Keratinocyte (primary cell): ENCODE measurements around the gene NPPA. TPM values are rescaled to one million over a fixed set of nuclear protein-coding genes. Genes with fewer than 3 reads are reported as not detected.

Experiments
- DNase-seq: peaks from one replicate; pipeline ENCODE4 v3.0.0-alpha.2; 2011; ENCODE audit warnings: low read depth, missing footprints, low spot score
- FAIRE-seq: peaks from 2 replicates; lab custom pipeline; 2011; peaks lifted over from hg19 to GRCh38; lab: Jason Lieb, UNC
- H2AFZ ChIP-seq: 2 replicates; pipeline ENCODE4 v1.6.0; 2012; ENCODE audit warnings: low read length, control low read depth, inconsistent platforms; ENCODE audit not compliant: control insufficient read depth
- H3K27ac ChIP-seq: 2 replicates; pipeline ENCODE4 v1.5.1; 2011; ENCODE audit warnings: low read length; ENCODE audit not compliant: control insufficient read depth, insufficient read depth
- H3K27me3 ChIP-seq: 3 replicates; pipeline ENCODE4 v1.6.0; 2011; ENCODE audit warnings: low read length; ENCODE audit not compliant: control insufficient read depth, insufficient read depth; ENCODE audit errors: extremely low read depth
- H3K36me3 ChIP-seq, 2 experiments: 2 replicates in 1 of 2; 3 replicates in 1 of 2; pipeline ENCODE4 v1.5.1; 2011; ENCODE audit warnings: low read length in 2 of 2, mild to moderate bottlenecking in 1 of 2; ENCODE audit not compliant: control insufficient read depth in 2 of 2, insufficient read depth in 2 of 2; ENCODE audit errors: extremely low read depth in 1 of 2
- H3K4me1 ChIP-seq: 3 replicates; pipeline ENCODE4 v1.5.1; 2011; ENCODE audit warnings: low read length; ENCODE audit not compliant: control insufficient read depth, insufficient read depth; ENCODE audit errors: extremely low read depth
- H3K4me2 ChIP-seq: 3 replicates; pipeline ENCODE4 v1.6.0; 2011; ENCODE audit warnings: low read depth, low read length; ENCODE audit not compliant: control insufficient read depth, insufficient read depth; ENCODE audit errors: extremely low read depth
- H3K4me3 ChIP-seq, 3 experiments: fragments of 200-600 bp in 1 of 3; sonication (generic) in 1 of 3; 2 replicates in 2 of 3; 3 replicates in 1 of 3; pipeline ENCODE4 v1.5.1; 2011 to 2016; ENCODE audit warnings: low read length in 3 of 3, mild to moderate bottlenecking in 3 of 3, control low read depth in 2 of 3, inconsistent platforms in 1 of 3, low read depth in 1 of 3, mixed read lengths in 1 of 3, mixed run types in 1 of 3, moderate library complexity in 1 of 3; ENCODE audit not compliant: control insufficient read depth in 2 of 3, insufficient read depth in 2 of 3; ENCODE audit errors: extremely low read depth in 1 of 3
- H3K79me2 ChIP-seq: 2 replicates; pipeline ENCODE4 v1.6.0; 2012; ENCODE audit warnings: low read length; ENCODE audit not compliant: control insufficient read depth, insufficient read depth
- H3K9ac ChIP-seq: 3 replicates; pipeline ENCODE4 v1.6.0; 2011; ENCODE audit warnings: low read length; ENCODE audit not compliant: control insufficient read depth, insufficient read depth; ENCODE audit errors: extremely low read depth
- H3K9me1 ChIP-seq: 3 replicates; pipeline ENCODE4 v1.6.0; 2011; ENCODE audit warnings: low read length; ENCODE audit not compliant: control insufficient read depth, insufficient read depth; ENCODE audit errors: extremely low read depth
- H3K9me3 ChIP-seq: 2 replicates; pipeline ENCODE4 v1.5.1; 2012; ENCODE audit warnings: low read depth, low read length; ENCODE audit not compliant: control insufficient read depth
- H4K20me1 ChIP-seq: 3 replicates; pipeline ENCODE4 v1.6.0; 2011; ENCODE audit warnings: low read length; ENCODE audit not compliant: control insufficient read depth, insufficient read depth; ENCODE audit errors: extremely low read depth
- EZH2 ChIP-seq: IDR thresholded peaks from one replicate; pipeline ENCODE4 v1.6.1; 2012; ENCODE audit warnings: inconsistent platforms, mild to moderate bottlenecking, low read length, moderate library complexity
- dilution Hi-C: fragments of 300-500 bp; cut with MboI; formaldehyde crosslinking; loops from one replicate; pipeline ENCODE4 v1.7.0; 2020; ENCODE audit warnings: low sequenced_read_pairs; ENCODE audit not compliant: extremely low pct_ligation_motif_present
- polyA plus RNA-seq, 5 experiments: library from polyadenylated mRNA; depleted of rRNA in 3 of 5; stranded (reverse) in 3 of 5; stranded (forward) in 1 of 5; unstranded in 1 of 5; fragments of >200 nt; gene quantifications; 1 replicate in 1 of 5; 2 replicates in 3 of 5; 3 replicates in 1 of 5; pipeline versions ENCODE4 v1.2.1 to v1.2.3, GENCODE V29; 2011 to 2012; ENCODE audit warnings: missing spikeins in 2 of 5, low read depth in 1 of 5, low replicate concordance in 1 of 5
- small RNA-seq, 3 experiments: library from RNA; depleted of rRNA; stranded (forward); fragments of <200 nt; gene quantifications; one replicate each; pipeline ENCODE3, GENCODE V24; 2012; ENCODE audit warnings: low read depth in 3 of 3, low replicate concordance in 1 of 3; ENCODE audit not compliant: insufficient read length in 3 of 3
- TF ChIP-seq, protein P1 (sequence below), 3 experiments: IDR thresholded peaks in 1 of 3; conservative IDR thresholded peaks in 1 of 3; optimal IDR thresholded peaks in 1 of 3; 2 replicates in 2 of 3; 3 replicates in 1 of 3; pipeline versions ENCODE3 to v1.5.1; 2011; ENCODE audit warnings: low read length in 3 of 3, mild to moderate bottlenecking in 3 of 3, moderate library complexity in 2 of 3, control low read depth in 1 of 3, inconsistent platforms in 1 of 3; ENCODE audit not compliant: insufficient read depth in 2 of 3; ENCODE audit errors: extremely low read depth in 1 of 3

NPPA gene
- polyA plus RNA-seq, 1 donor (not counting 4 experiments of a cell fraction or from before 2014, with no cell fraction given) = not detected

DNA sequence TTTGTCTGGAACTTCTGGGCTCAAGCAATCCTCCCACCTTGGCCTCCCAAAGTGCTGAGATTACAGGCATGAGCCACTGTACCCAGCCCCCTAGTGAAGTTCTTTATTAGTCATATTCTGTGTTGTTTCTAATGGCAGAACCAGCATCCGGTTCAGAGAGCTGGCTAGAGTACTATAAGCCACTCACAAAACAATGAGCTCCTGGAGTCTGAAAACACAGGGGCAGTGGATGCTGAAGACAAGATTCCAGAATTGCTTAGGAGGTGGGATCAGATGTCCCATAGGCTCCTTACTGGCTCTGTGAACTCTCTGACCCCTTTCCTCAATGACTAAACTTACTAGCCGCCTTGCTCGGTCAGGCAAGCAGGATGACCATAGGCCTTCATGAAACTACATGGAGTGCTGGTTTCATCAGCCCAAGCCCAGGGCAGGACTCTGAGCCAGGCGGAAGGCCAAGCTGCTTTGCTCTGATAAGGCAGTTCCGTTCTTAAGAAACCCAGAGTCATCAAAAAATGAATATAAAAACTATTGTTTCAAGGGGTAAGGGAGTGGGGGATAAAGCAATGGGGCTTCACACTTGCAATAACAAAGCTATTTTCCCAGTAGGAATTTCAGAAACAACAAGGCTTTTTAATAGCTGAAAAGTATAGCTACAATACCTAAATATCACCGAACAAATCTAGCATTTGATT lies 49.9 kb downstream of the NPPA start:
- Histone ChIP-seq H3K9ac (no peak overlapping the region), H3K4me1 (peaks cover 8% of the 10 kb centered on the region), H3K4me2 (no peak overlapping the region), H3K79me2 (no peaks in the 10 kb centered on the region), H3K9me1 (no peaks in the 10 kb centered on the region), H3K27me3 (no peaks in the 10 kb centered on the region), H3K9me3 (no peaks in the 10 kb centered on the region), H4K20me1 (no peaks in the 10 kb centered on the region), H2AFZ (no peak overlapping the region), H3K36me3 (peaks cover 8 to 22% of the 10 kb centered on the region in 2 experiments), H3K4me3 (no peak overlapping the region), H3K27ac (no peak overlapping the region)
- no peak for TF ChIP-seq EZH2
- TF ChIP-seq, protein P1, sequence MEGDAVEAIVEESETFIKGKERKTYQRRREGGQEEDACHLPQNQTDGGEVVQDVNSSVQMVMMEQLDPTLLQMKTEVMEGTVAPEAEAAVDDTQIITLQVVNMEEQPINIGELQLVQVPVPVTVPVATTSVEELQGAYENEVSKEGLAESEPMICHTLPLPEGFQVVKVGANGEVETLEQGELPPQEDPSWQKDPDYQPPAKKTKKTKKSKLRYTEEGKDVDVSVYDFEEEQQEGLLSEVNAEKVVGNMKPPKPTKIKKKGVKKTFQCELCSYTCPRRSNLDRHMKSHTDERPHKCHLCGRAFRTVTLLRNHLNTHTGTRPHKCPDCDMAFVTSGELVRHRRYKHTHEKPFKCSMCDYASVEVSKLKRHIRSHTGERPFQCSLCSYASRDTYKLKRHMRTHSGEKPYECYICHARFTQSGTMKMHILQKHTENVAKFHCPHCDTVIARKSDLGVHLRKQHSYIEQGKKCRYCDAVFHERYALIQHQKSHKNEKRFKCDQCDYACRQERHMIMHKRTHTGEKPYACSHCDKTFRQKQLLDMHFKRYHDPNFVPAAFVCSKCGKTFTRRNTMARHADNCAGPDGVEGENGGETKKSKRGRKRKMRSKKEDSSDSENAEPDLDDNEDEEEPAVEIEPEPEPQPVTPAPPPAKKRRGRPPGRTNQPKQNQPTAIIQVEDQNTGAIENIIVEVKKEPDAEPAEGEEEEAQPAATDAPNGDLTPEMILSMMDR (optimal IDR thresholded peaks at IDR 0.05 in 1 of 3, IDR thresholded peaks at IDR 0.05 in 1 of 3, conservative IDR thresholded peaks at IDR 0.05 in 1 of 3; ENCODE audit: extremely low read depth in 1 of 3, insufficient read depth in 2 of 3, low read length in 3 of 3) = no peak
- DNase-seq (no peak), FAIRE-seq (no peak)
- dilution Hi-C loops = no loop called here

DNA sequence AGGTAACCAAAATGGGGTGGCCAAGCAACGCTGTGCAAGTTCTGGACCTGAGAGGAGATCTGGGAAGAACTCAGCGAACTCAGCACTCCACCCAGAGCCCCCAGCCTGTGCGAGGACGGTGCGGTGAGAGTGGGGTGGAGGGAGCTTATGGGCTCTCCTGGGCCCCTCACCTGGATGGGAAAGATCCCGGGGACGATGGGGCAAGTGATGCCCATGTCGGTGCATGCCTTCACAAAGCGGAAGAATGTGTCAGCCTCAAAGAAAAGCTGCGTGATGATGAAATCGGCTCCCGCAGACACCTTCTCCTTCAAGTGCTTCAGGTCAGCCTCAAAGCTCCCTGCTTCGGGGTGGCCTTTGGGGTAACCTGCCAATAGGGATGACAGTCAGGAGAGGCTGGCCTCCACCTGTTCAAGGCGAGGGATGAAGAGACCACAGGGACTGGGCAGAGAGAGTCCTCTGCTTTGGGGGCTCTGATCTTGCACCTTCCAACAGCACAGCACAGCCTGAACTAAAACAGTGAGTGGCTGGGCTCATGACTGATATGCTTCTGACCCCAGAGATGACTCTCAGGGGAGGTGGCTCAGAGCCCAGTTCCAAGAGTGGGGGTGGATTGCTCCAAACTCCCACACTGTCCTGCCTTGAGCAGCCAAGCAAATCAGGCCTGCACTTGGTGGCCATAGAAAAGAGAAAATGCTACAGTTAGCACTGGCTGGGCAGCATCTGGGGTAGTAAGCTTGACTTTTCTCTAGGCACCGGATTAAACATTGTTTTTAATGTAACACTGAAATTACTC lies 51.4 kb downstream of the NPPA start:
- dilution Hi-C loops = no loop called here
- no peak for FAIRE-seq
- H4K20me1 ChIP-seq = no peaks in the 10 kb centered on the region

More for the DNA sequence above, 51.4 kb downstream of the NPPA start:
- Histone ChIP-seq H3K79me2 (no peaks in the 10 kb centered on the region), H3K9me1 (no peaks in the 10 kb centered on the region), H3K36me3 (peaks cover 7 to 23% of the 10 kb centered on the region in 2 experiments), H3K4me2 (no peak overlapping the region), H3K27me3 (no peaks in the 10 kb centered on the region), H3K9ac (no peak overlapping the region), H3K9me3 (no peaks in the 10 kb centered on the region), H2AFZ (no peak overlapping the region), H3K4me1 (peaks cover 1% of the 10 kb centered on the region), H3K27ac (no peak overlapping the region), H3K4me3 (no peak overlapping the region)
- no peak for DNase-seq
- no peak for TF ChIP-seq EZH2
- TF ChIP-seq, protein P1 (optimal IDR thresholded peaks at IDR 0.05 in 1 of 3, IDR thresholded peaks at IDR 0.05 in 1 of 3, conservative IDR thresholded peaks at IDR 0.05 in 1 of 3; ENCODE audit: extremely low read depth in 1 of 3, insufficient read depth in 2 of 3, low read length in 3 of 3) = no peak

Small RNA genes within 50 kb of the gene (small RNA-seq; reads per million reads assigned to genes)
- gene RF02156 (0 reads per million in 3 experiments), gene RF02157 (0 reads per million in 3 experiments), gene RF02158 (0 reads per million in 3 experiments)

Other genes starting within 250 kb of the NPPA start
- 42.2 to 83.7 TPM (median 65.9 TPM) in 3 replicates for gene FBXO2, start 193.4 kb downstream of the NPPA start, polyA plus RNA-seq
- 23.1 to 39.9 TPM (median 25.8 TPM) in 3 replicates for gene FBXO44, start 192.9 kb downstream of the NPPA start, polyA plus RNA-seq
- gene FBXO6, start 183.6 kb downstream of the NPPA start, polyA plus RNA-seq = 10.9 to 24.0 TPM (median 11.2 TPM) in 3 replicates
- 24.8 to 31.6 TPM (median 26.4 TPM) in 3 replicates for gene MAD2L2, start 166.6 kb downstream of the NPPA start, polyA plus RNA-seq
- not detected in 3 replicates for gene DRAXIN, start 156.1 kb downstream of the NPPA start, polyA plus RNA-seq
- 36.7 to 75.6 TPM (median 65.8 TPM) in 3 replicates for gene AGTRAP, start 111.6 kb downstream of the NPPA start, polyA plus RNA-seq
- gene C1orf167, start 85.6 kb downstream of the NPPA start, polyA plus RNA-seq = not detected in 3 replicates
- 5.1 to 8.3 TPM (median 5.2 TPM) in 3 replicates for gene MTHFR, start 41.8 kb downstream of the NPPA start, polyA plus RNA-seq
- gene CLCN6, start 41.6 kb downstream of the NPPA start, polyA plus RNA-seq = 5.2 to 9.8 TPM (median 7.4 TPM) in 3 replicates
- not detected in 3 replicates for gene NPPB, start 11.2 kb upstream of the NPPA start, polyA plus RNA-seq
- 26.7 to 51.9 TPM (median 31.1 TPM) in 3 replicates for gene KIAA2013, start 78.6 kb upstream of the NPPA start, polyA plus RNA-seq
- gene PLOD1, start 86.9 kb upstream of the NPPA start, polyA plus RNA-seq = 63.6 to 91.9 TPM (median 88.4 TPM) in 3 replicates
- 85.4 to 102 TPM (median 94.3 TPM) in 3 replicates for gene MFN2, start 132.7 kb upstream of the NPPA start, polyA plus RNA-seq
- gene MIIP, start 171.7 kb upstream of the NPPA start, polyA plus RNA-seq = 14.3 to 30.6 TPM (median 18.2 TPM) in 3 replicates
- 0.02 to 0.09 TPM (median 0.03 TPM) in 3 replicates for gene TNFRSF8, start 215.5 kb upstream of the NPPA start, polyA plus RNA-seq